HepG2 (cell line): ENCODE results near the gene APBB2. TPM values are rescaled to one million over a fixed set of nuclear protein-coding genes. Genes with fewer than 3 reads are reported as not detected.

Experiments used
- AHR ChIP-seq: IDR thresholded peaks from 2 replicates; pipeline ENCODE4 v1.6.1; 2018; ENCODE audit warnings: missing genetic modification reagents, missing compliant biosample characterization
- FOXK1 ChIP-seq: sonication (generic); formaldehyde crosslinking; IDR thresholded peaks from 2 replicates; pipeline ENCODE4 v1.4.0; 2020; ENCODE audit warnings: low read depth, missing genetic modification reagents, borderline replicate concordance
- HNRNPUL1 ChIP-seq: fragments of 200-400 bp; formaldehyde crosslinking; IDR thresholded peaks from 2 replicates; pipeline ENCODE4 v1.6.1; 2017; ENCODE audit warnings: low read depth, mild to moderate bottlenecking, low read length, moderate library complexity
- HOXA3 ChIP-seq: sonication (generic); formaldehyde crosslinking; IDR thresholded peaks from 2 replicates; pipeline ENCODE4 v1.5.0; 2020; ENCODE audit warnings: missing genetic modification reagents
- KLF15 ChIP-seq: sonication (generic); formaldehyde crosslinking; IDR thresholded peaks from 2 replicates; pipeline ENCODE4 v1.8.1; 2023; ENCODE audit warnings: borderline replicate concordance, mild to moderate bottlenecking, inconsistent platforms, missing genetic modification reagents, mixed read lengths
- MAZ ChIP-seq, 2 experiments: sonication (generic) in 1 of 2; formaldehyde crosslinking in 1 of 2; IDR thresholded peaks; 2 replicates each; pipeline versions ENCODE4 v1.5.0 to v1.6.1; 2012 to 2020; ENCODE audit warnings: low read depth in 2 of 2, mild to moderate bottlenecking in 2 of 2, borderline replicate concordance in 1 of 2, improper control_type of control experiment in 1 of 2, low read length in 1 of 2, missing genetic modification reagents in 1 of 2, moderate library complexity in 1 of 2
- NFKBIZ ChIP-seq: IDR thresholded peaks from 2 replicates; pipeline ENCODE4 v1.6.1; 2018; ENCODE audit warnings: missing genetic modification reagents, missing compliant biosample characterization
- RNF2 ChIP-seq: fragments of 450-650 bp; conservative IDR thresholded peaks from 2 replicates; pipeline ENCODE4 v1.6.1; 2016; ENCODE audit warnings: low read depth
- SALL1 ChIP-seq: sonication (generic); formaldehyde crosslinking; IDR thresholded peaks from 2 replicates; pipeline ENCODE4 v1.8.0; 2022; ENCODE audit warnings: mild to moderate bottlenecking, missing genetic modification reagents
- ZBTB1 ChIP-seq: sonication (generic); formaldehyde crosslinking; IDR thresholded peaks from 2 replicates; pipeline ENCODE4 v1.4.0; 2020; ENCODE audit warnings: missing genetic modification reagents, borderline replicate concordance
- ZNF12 ChIP-seq: sonication (generic); formaldehyde crosslinking; IDR thresholded peaks from 2 replicates; pipeline ENCODE4 v1.5.0; 2020; ENCODE audit warnings: missing genetic modification reagents
- ZNF180 ChIP-seq: sonication (generic); formaldehyde crosslinking; IDR thresholded peaks from 2 replicates; pipeline ENCODE4 v1.4.0; 2020; ENCODE audit warnings: low read depth, missing genetic modification reagents, borderline replicate concordance
- ZNF326 ChIP-seq: sonication (generic); formaldehyde crosslinking; IDR thresholded peaks from 2 replicates; pipeline ENCODE4 v1.4.0; 2020; ENCODE audit warnings: missing genetic modification reagents, borderline replicate concordance
- ZNF496 ChIP-seq: sonication (generic); formaldehyde crosslinking; IDR thresholded peaks from 2 replicates; pipeline ENCODE4 v1.8.1; 2023; ENCODE audit warnings: mild to moderate bottlenecking, moderate library complexity, missing genetic modification reagents; ENCODE audit not compliant: insufficient replicate concordance
- ZNF703 ChIP-seq: sonication (generic); formaldehyde crosslinking; IDR thresholded peaks from 2 replicates; pipeline ENCODE4 v1.5.1; 2020; ENCODE audit warnings: missing genetic modification reagents, mild to moderate bottlenecking, moderate library complexity, borderline replicate concordance
- ZNF790 ChIP-seq: sonication (generic); formaldehyde crosslinking; IDR thresholded peaks from 2 replicates; pipeline ENCODE4 v1.8.0; 2022; ENCODE audit warnings: missing genetic modification reagents, mild to moderate bottlenecking, borderline replicate concordance
- polyA plus RNA-seq, 8 experiments: library from polyadenylated mRNA; depleted of rRNA in 3 of 8; stranded (reverse) in 7 of 8; unstranded in 1 of 8; fragments of >200 nt; fragmentation: Illumina TruSeq in 4 of 8; extraction: Trizol in 4 of 8; gene quantifications; 2 replicates each; pipeline versions ENCODE4 v1.2.1 to v1.2.3, GENCODE V29; 2011 to 2016; ENCODE audit warnings: low read depth in 4 of 8, missing spikeins in 1 of 8, mixed read lengths in 1 of 8; ENCODE audit not compliant: insufficient read depth in 1 of 8
- total RNA-seq, 5 experiments: library from RNA; depleted of rRNA; stranded (reverse); fragments of >200 nt; fragmentation: Illumina TruSeq; extraction: Trizol; gene quantifications; 2 replicates each; pipeline ENCODE4 v1.2.3, GENCODE V29; 2016; ENCODE audit warnings: low read depth in 1 of 5
- TF ChIP-seq, protein P1 (sequence below): fragments of 450-650 bp; IDR thresholded peaks from 2 replicates; pipeline ENCODE4 v1.6.1; 2016
- TF ChIP-seq, protein P2 (sequence below): sonication (generic); formaldehyde crosslinking; IDR thresholded peaks from 2 replicates; pipeline ENCODE4 v1.5.0; 2020; ENCODE audit warnings: missing genetic modification reagents
- TF ChIP-seq, protein P3 (sequence below): IDR thresholded peaks from 2 replicates; pipeline ENCODE4 v1.6.1; 2012; ENCODE audit warnings: low read depth, low read length, improper control_type of control experiment
- TF ChIP-seq, protein P4 (sequence below): IDR thresholded peaks from 2 replicates; pipeline ENCODE4 v1.6.1; 2016; ENCODE audit warnings: low read depth, borderline replicate concordance
- TF ChIP-seq, protein P5 (sequence below): sonication (generic); formaldehyde crosslinking; conservative IDR thresholded peaks from 2 replicates; pipeline ENCODE4 v1.8.0; 2022; ENCODE audit warnings: missing genetic modification reagents
- TF ChIP-seq, protein P6 (sequence below): IDR thresholded peaks from 2 replicates; pipeline ENCODE4 v1.6.1; 2016

Gene APBB2
- total and polyA plus RNA-seq, 2 of the 13 experiments (the other 11 are each of a cell fraction or from before 2014, with no cell fraction given): 11.7 to 17.0 TPM

DNA sequence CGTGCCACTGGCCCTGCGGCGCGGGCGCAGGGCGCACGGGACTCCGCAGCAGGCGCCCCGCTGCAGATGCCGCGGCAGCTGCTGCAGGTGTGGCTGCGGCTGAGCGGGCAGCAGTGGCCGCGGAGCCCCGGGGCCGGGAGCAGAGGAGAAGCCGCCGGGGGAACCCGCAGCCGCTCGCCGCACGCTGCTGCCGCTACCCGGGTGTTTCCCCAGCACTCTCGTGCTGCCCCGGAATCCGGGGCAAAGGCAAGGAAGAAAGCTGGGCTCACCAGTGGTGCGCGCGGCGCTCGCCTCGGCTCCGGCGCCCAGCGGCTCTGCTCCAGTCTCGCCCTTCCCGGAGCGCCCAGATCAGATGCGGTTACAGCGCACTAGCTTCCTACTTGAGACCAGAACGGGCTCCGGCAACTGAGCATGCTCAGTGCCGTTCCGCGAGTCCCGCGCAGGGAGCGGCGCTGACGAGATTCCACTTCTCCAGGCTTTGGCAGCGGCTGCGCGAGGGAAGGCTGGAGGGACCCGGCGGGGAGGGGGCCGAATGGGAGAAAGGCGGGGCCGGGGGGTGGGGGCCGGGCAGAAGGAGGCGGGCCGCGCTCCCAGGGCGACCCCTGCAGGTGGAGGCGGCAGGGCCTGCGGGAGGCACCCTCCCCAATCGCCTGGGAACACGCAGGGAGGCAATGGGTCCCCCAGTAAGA lies at the start of gene APBB2 (continued):
- TF ChIP-seq, protein P1, sequence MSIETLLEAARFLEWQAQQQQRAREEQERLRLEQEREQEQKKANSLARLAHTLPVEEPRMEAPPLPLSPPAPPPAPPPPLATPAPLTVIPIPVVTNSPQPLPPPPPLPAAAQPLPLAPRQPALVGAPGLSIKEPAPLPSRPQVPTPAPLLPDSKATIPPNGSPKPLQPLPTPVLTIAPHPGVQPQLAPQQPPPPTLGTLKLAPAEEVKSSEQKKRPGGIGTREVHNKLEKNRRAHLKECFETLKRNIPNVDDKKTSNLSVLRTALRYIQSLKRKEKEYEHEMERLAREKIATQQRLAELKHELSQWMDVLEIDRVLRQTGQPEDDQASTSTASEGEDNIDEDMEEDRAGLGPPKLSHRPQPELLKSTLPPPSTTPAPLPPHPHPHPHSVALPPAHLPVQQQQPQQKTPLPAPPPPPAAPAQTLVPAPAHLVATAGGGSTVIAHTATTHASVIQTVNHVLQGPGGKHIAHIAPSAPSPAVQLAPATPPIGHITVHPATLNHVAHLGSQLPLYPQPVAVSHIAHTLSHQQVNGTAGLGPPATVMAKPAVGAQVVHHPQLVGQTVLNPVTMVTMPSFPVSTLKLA: no peak
- TF ChIP-seq ZNF790: no peak
- no peak for TF ChIP-seq ZNF496 (CRISPR knock-in tag)
- TF ChIP-seq ZNF703 (CRISPR knock-in tag): no peak
- 0 out of 2 replicates have a peak, but pooled peaks have one; percentile 32 for TF ChIP-seq FOXK1 (CRISPR knock-in tag)
- TF ChIP-seq KLF15: no peak
- peak; percentile 74; the same call in 1 of the 2 replicates for TF ChIP-seq HOXA3 (CRISPR knock-in tag)
- no peak for TF ChIP-seq HNRNPUL1
- TF ChIP-seq MAZ (IDR thresholded peaks at IDR 0.05; ENCODE audit: borderline replicate concordance, low read depth, low read length): peak; percentile 89
- TF ChIP-seq MAZ (CRISPR knock-in tag; IDR thresholded peaks at IDR 0.05; ENCODE audit: low read depth): peak; percentile 75
- TF ChIP-seq, protein P2, sequence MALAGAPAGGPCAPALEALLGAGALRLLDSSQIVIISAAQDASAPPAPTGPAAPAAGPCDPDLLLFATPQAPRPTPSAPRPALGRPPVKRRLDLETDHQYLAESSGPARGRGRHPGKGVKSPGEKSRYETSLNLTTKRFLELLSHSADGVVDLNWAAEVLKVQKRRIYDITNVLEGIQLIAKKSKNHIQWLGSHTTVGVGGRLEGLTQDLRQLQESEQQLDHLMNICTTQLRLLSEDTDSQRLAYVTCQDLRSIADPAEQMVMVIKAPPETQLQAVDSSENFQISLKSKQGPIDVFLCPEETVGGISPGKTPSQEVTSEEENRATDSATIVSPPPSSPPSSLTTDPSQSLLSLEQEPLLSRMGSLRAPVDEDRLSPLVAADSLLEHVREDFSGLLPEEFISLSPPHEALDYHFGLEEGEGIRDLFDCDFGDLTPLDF (CRISPR knock-in tag): peak; percentile 19; the same call in 1 of the 2 replicates
- TF ChIP-seq, protein P3, sequence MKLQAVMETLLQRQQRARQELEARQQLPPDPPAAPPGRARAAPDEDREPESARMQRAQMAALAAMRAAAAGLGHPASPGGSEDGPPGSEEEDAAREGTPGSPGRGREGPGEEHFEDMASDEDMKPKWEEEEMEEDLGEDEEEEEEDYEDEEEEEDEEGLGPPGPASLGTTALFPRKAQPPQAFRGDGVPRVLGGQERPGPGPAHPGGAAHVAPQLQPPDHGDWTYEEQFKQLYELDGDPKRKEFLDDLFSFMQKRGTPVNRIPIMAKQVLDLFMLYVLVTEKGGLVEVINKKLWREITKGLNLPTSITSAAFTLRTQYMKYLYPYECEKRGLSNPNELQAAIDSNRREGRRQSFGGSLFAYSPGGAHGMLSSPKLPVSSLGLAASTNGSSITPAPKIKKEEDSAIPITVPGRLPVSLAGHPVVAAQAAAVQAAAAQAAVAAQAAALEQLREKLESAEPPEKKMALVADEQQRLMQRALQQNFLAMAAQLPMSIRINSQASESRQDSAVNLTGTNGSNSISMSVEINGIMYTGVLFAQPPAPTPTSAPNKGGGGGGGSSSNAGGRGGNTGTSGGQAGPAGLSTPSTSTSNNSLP: no peak
- 0 out of 2 replicates have a peak, but pooled peaks have one; percentile 62 for TF ChIP-seq AHR (CRISPR knock-in tag)
- TF ChIP-seq, protein P4, sequence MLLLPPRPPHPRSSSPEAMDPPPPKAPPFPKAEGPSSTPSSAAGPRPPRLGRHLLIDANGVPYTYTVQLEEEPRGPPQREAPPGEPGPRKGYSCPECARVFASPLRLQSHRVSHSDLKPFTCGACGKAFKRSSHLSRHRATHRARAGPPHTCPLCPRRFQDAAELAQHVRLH (CRISPR knock-in tag): no peak
- no peak for TF ChIP-seq ZNF12 (CRISPR knock-in tag)
- TF ChIP-seq, protein P5, sequence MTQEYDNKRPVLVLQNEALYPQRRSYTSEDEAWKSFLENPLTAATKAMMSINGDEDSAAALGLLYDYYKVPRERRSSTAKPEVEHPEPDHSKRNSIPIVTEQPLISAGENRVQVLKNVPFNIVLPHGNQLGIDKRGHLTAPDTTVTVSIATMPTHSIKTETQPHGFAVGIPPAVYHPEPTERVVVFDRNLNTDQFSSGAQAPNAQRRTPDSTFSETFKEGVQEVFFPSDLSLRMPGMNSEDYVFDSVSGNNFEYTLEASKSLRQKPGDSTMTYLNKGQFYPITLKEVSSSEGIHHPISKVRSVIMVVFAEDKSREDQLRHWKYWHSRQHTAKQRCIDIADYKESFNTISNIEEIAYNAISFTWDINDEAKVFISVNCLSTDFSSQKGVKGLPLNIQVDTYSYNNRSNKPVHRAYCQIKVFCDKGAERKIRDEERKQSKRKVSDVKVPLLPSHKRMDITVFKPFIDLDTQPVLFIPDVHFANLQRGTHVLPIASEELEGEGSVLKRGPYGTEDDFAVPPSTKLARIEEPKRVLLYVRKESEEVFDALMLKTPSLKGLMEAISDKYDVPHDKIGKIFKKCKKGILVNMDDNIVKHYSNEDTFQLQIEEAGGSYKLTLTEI (CRISPR knock-in tag): no peak
- TF ChIP-seq ZNF326 (CRISPR knock-in tag): no peak
- no peak for TF ChIP-seq ZNF180 (CRISPR knock-in tag)
- no peak for TF ChIP-seq RNF2
- TF ChIP-seq ZBTB1 (CRISPR knock-in tag): no peak
- TF ChIP-seq SALL1: peak; percentile 68; the same call in 1 of the 2 replicates
- TF ChIP-seq, protein P6, sequence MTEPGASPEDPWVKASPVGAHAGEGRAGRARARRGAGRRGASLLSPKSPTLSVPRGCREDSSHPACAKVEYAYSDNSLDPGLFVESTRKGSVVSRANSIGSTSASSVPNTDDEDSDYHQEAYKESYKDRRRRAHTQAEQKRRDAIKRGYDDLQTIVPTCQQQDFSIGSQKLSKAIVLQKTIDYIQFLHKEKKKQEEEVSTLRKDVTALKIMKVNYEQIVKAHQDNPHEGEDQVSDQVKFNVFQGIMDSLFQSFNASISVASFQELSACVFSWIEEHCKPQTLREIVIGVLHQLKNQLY (CRISPR knock-in tag): no peak
- TF ChIP-seq NFKBIZ: 0 out of 2 replicates have a peak, but pooled peaks have one; percentile 32
